Measurements from ENCODE around the gene RASA3. TPM values are rescaled to one million over a fixed set of nuclear protein-coding genes. Genes with fewer than 3 reads are reported as not detected.
A peak's percentile ranks its signal among the peaks of the same experiment; 100 is the strongest.

Gene RASA3
- total and polyA plus RNA-seq, 10 of the 15 experiments (the other 5 are each of a cell fraction or from before 2014, with no cell fraction given) = 0.79 to 33.9 (median 17.6) TPM

- WGBS (ENCODE audit: insufficient coverage, insufficient replicate concordance, low lambda C conversion rate, missing lambda C conversion rate) = 90% methylated on average over 11 of the region's 13 CpGs
- Histone ChIP-seq H3K36me3 (ENCODE audit: control insufficient read depth in 2 of 2, insufficient read depth in 2 of 2, low read length in 1 of 2) (peaks cover 0 to 33% of the 10 kb centered on the region in 2 experiments; a peak in 3 of 4 replicates), H2AFZ (ENCODE audit: control insufficient read depth, low read depth, low read length) (no peak overlapping the region), H4K20me1 (ENCODE audit: control insufficient read depth, insufficient read depth) (no peaks in the 10 kb centered on the region), H3K27me3 (replicated peaks in 1 of 2; ENCODE audit: control insufficient read depth in 2 of 2, insufficient read depth in 2 of 2, low read length in 1 of 2) (no peaks in the 10 kb centered on the region), H3K4me2 (ENCODE audit: control insufficient read depth, insufficient read depth) (no peak overlapping the region), H3K79me2 (ENCODE audit: control insufficient read depth, insufficient read depth, low read length) (no peaks in the 10 kb centered on the region), H3K9me3 (replicated peaks; ENCODE audit: control insufficient read depth, insufficient read depth, low read length) (no peaks in the 10 kb centered on the region), H3K4me1 (ENCODE audit: control insufficient read depth, insufficient read depth, low read length) (peaks cover 3% of the 10 kb centered on the region), H3K4me3 (no peak overlapping the region), H3K27ac (ENCODE audit: control insufficient read depth, insufficient read depth) (no peak overlapping the region), H3K9ac (ENCODE audit: control insufficient read depth, insufficient read depth, low read length) (no peak overlapping the region)
- no peak for DNase-seq (ENCODE audit: low read depth, low spot score)
- ChIA-PET CTCF (no interaction called here), POLR2A (no interaction called here), SMC1A (ENCODE audit: uncharacterized antibody, unreplicated experiment) (no interaction called here), RAD21 (ENCODE audit: unreplicated experiment) (no interaction called here)
- no TSS peak for BruUV-seq (replicated peaks)
- no peak for FAIRE-seq
- in situ Hi-C loops (cut with MboI) = no loop called here
- intact Hi-C loops (cut with micrococcal nuclease; ENCODE audit: unreplicated experiment) = no loop called here
- peak; percentile 58 for ATAC-seq
- TF ChIP-seq BACH1 (IDR thresholded peaks at IDR 0.05; ENCODE audit: borderline replicate concordance) (no peak), ZNF384 (IDR thresholded peaks at IDR 0.05; ENCODE audit: borderline replicate concordance, low read depth, low read length) (no peak), MLLT1 (IDR thresholded peaks at IDR 0.05) (no peak), NFXL1 (IDR thresholded peaks at IDR 0.05; ENCODE audit: borderline replicate concordance) (no peak), ESRRA (IDR thresholded peaks at IDR 0.05; ENCODE audit: low read length) (no peak), ASH2L (IDR thresholded peaks at IDR 0.05; ENCODE audit: borderline replicate concordance, low read depth) (no peak), RUNX3 (IDR thresholded peaks at IDR 0.05; ENCODE audit: low read length) (no peak), ZBTB40 (IDR thresholded peaks at IDR 0.05; ENCODE audit: borderline replicate concordance) (no peak), MYC (IDR thresholded peaks at IDR 0.05; ENCODE audit: insufficient read depth, insufficient read length, insufficient replicate concordance, low read length, severe bottlenecking) (no peak), ATF7 (IDR thresholded peaks at IDR 0.05; ENCODE audit: low read depth) (no peak), TAF1 (IDR thresholded peaks at IDR 0.05; ENCODE audit: borderline replicate concordance, low read depth, low read length) (no peak), TCF12 (IDR thresholded peaks at IDR 0.05; ENCODE audit: low read depth, low read length) (no peak), CBFB (IDR thresholded peaks at IDR 0.05; ENCODE audit: low read depth) (no peak), KAT2A (conservative IDR thresholded peaks at IDR 0.05; ENCODE audit: control insufficient read depth, low read depth, low read length) (no peak)
- TF ChIP-seq, protein P1, sequence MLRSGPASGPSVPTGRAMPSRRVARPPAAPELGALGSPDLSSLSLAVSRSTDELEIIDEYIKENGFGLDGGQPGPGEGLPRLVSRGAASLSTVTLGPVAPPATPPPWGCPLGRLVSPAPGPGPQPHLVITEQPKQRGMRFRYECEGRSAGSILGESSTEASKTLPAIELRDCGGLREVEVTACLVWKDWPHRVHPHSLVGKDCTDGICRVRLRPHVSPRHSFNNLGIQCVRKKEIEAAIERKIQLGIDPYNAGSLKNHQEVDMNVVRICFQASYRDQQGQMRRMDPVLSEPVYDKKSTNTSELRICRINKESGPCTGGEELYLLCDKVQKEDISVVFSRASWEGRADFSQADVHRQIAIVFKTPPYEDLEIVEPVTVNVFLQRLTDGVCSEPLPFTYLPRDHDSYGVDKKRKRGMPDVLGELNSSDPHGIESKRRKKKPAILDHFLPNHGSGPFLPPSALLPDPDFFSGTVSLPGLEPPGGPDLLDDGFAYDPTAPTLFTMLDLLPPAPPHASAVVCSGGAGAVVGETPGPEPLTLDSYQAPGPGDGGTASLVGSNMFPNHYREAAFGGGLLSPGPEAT (IDR thresholded peaks at IDR 0.05; ENCODE audit: low read depth) = no peak
Measured at GRCh38 chr13:114019367-114019766, 113.1 kb downstream of the RASA3 start.

Data from GM12878 (cell line).